HG02938 (cell line): ENCODE results near the gene DLGAP4.

ENCODE experiments used
- ATAC-seq: cut with Tn5 transposase; IDR thresholded peaks from one replicate; pipeline ENCODE4 v1.9.1; 2021; ENCODE audit warnings: mild to moderate bottlenecking, moderate library complexity; ENCODE audit not compliant: unreplicated experiment

The DLGAP4 gene

GRCh38 chr20:36399969-36400545 is 93.9 kb downstream of the DLGAP4 start:
- ATAC-seq, result no peak

- ATAC-seq, result no peak
Observed at GRCh38 chr20:36400909-36401735, 95.0 kb downstream of the DLGAP4 start.

- no peak for ATAC-seq
Observed at GRCh38 chr20:36402708-36403107, 96.6 kb downstream of the DLGAP4 start.

- no peak for ATAC-seq
Observed at GRCh38 chr20:36404435-36404978, 98.4 kb downstream of the DLGAP4 start.

- ATAC-seq, result no peak
Observed at GRCh38 chr20:36405255-36405654, 99.1 kb downstream of the DLGAP4 start.

GRCh38 chr20:36407199-36407733 is 101.1 kb downstream of the DLGAP4 start:
- no peak for ATAC-seq

- no peak for ATAC-seq
Observed at GRCh38 chr20:36408219-36408618, 102.1 kb downstream of the DLGAP4 start.

GRCh38 chr20:36411861-36412454 is 105.8 kb downstream of the DLGAP4 start:
- no peak for ATAC-seq

- no peak for ATAC-seq
Observed at GRCh38 chr20:36415475-36416002, 109.4 kb downstream of the DLGAP4 start.

GRCh38 chr20:36418711-36419110 is 112.6 kb downstream of the DLGAP4 start:
- no peak for ATAC-seq

GRCh38 chr20:36421641-36422040 is 115.5 kb downstream of the DLGAP4 start:
- no peak for ATAC-seq

- ATAC-seq, result no peak
Observed at GRCh38 chr20:36424314-36424713, 118.2 kb downstream of the DLGAP4 start.

- ATAC-seq, result no peak
Observed at GRCh38 chr20:36425166-36425565, 119.0 kb downstream of the DLGAP4 start.

- ATAC-seq, result no peak
Observed at GRCh38 chr20:36431604-36432003, 125.5 kb downstream of the DLGAP4 start.

GRCh38 chr20:36432096-36432495 is 126.0 kb downstream of the DLGAP4 start:
- no peak for ATAC-seq

GRCh38 chr20:36434383-36434782 is 128.2 kb downstream of the DLGAP4 start:
- ATAC-seq, result no peak

- ATAC-seq, result no peak
Observed at GRCh38 chr20:36435124-36435523, 129.0 kb downstream of the DLGAP4 start.

- no peak for ATAC-seq
Observed at GRCh38 chr20:36435592-36436541, 129.7 kb downstream of the DLGAP4 start.

GRCh38 chr20:36439040-36439730 is 133.0 kb downstream of the DLGAP4 start:
- no peak for ATAC-seq

GRCh38 chr20:36439731-36440072 is 133.6 kb downstream of the DLGAP4 start:
- no peak for ATAC-seq
